NCI-H146 (cell line): Measurements from ENCODE around the gene CLIP3.
"Not testable (repeated sequence)": the region's sequence is repeated elsewhere in the genome, so short reads cannot be mapped to it uniquely, and the experiment has no call there.

Experiments
- DNase-seq: peaks from one replicate; lab custom pipeline; 2025; lab: John Stamatoyannopoulos, UW

The CLIP3 gene

DNA sequence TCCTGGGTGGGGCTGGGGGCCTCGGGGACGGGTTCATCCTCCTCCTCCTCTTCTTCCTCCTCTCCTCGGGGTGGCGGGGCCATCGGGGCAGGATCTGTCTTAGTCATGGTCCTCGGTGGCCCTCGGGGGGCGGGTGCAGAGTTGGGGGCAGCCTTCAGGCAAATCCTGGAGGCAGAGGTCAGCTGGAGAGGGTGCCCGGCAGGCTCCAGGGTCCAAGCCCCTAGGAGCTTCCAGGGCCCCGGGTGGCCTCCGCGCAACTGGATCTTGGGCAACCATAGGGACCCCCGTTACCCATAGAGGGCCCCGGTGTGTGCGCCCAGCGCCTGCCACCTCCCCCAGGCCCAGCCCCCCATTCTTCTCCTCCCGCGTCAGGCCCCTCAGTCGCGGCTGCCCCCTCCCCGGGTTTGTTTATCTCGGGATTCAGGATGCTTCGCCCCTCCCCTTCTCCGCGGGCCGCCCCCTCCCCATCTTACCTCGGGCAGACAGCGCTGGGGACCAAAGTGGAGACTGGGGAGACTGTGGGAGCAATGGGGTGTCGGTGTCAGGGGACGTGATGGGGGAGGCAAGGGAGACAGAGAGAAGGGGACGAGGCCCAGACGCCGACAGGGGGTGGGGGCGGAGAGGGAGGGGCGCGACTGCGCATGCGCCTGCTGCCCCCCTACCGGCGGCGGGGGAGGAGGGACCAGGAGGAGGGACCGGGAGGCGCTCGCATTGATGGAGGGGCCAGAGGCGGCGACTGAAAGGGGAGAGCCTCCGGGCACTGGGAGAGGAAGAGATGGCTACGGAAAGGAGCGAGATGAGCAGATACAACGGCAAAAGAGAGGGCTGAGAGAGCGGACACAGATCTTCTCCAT is at the start of gene CLIP3:
Gene CLIP3 (minus strand): TSS at position 623 of the 854 bp plus-strand sequence. CDS start 516 bp downstream, at position 107.
- DNase-seq, result peak; percentile 91

DNA sequence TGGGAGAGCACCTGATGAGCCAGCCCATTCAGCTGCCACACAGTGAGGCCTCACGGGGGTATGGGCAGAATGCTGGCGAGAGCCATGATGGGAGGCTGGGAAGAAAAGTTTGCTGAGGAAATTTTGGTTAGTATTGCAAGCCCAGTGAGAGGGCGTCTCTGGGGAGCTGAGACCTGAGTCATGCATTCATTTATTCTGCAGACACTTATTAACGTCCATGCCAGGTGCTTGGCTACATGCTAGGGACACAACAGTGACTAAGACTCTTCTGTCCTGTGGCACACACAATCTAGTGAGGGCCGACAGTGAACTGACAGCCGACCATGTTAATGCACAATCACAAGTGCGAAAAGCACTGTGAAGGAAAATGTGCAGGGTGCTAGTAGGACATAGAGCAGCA is 49.2 kb upstream of the CLIP3 start:
- DNase-seq, result no peak

DNA sequence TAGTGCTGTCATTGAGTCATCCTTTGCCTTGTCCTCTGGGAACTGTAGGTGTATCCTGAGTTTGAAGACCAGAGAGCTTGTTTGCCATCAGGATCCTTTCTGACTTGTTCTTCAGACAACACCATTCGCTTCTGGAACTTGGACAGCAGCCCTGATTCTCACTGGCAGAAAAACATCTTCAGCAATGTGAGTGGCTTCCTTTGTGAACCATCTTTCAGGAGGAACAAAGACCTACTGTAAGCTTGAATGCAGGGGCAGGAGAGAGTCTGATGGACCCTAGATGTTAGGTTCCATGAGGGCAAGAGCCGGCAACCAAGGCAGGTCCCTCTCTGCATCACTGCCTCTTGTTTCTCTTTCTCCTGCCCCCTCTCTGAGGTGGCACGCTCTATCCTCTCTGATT is 48.7 kb upstream of the CLIP3 start:
- DNase-seq, result no peak

- no peak for DNase-seq
Measured at GRCh38 chr19:36079389-36079945, 46.8 kb upstream of the CLIP3 start.

GRCh38 chr19:36073121-36073876 is 40.6 kb upstream of the CLIP3 start:
- DNase-seq, result no peak

GRCh38 chr19:36072081-36072480 is 39.4 kb upstream of the CLIP3 start:
- no peak for DNase-seq

DNA sequence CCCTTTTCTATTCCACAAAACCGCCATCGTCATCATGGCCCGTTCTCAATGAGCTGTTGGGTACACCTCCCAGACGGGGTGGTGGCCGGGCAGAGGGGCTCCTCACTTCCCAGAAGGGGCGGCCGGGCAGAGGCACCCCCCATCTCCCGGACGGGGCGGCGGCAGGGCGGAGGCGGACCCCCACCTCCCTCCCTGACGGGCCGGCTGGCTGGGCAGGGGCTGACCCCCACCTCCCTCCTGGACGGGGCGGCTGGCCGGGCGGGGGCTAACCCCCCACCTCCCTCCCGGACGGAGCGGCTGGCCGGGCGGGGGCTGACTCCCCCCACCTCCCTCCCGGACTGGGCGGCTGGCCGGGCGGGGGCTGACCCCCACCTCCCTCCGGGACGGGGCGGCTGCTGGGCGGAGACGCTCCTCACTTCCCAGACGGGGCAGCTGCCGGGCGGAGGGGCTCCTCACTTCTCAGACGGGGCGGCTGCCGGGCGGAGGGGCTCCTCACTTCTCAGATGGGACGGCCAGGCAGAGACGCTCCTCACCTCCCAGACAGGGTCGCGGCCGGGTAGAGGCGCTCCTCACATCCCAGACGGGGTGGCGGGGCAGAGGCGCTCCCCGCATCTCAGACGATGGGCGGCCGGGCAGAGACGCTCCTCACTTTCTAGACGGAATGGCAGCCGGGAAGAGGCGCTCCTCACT is 36.3 kb upstream of the CLIP3 start:
- not testable (repeated sequence) for DNase-seq

GRCh38 chr19:36067681-36068080 is 35.0 kb upstream of the CLIP3 start:
- DNase-seq, result no peak

GRCh38 chr19:36064826-36065225 is 32.2 kb upstream of the CLIP3 start:
- DNase-seq, result no peak

- DNase-seq, result no peak
Measured at GRCh38 chr19:36061367-36061766, 28.7 kb upstream of the CLIP3 start.

- DNase-seq, result no peak
Measured at GRCh38 chr19:36060430-36060829, 27.8 kb upstream of the CLIP3 start.

DNA sequence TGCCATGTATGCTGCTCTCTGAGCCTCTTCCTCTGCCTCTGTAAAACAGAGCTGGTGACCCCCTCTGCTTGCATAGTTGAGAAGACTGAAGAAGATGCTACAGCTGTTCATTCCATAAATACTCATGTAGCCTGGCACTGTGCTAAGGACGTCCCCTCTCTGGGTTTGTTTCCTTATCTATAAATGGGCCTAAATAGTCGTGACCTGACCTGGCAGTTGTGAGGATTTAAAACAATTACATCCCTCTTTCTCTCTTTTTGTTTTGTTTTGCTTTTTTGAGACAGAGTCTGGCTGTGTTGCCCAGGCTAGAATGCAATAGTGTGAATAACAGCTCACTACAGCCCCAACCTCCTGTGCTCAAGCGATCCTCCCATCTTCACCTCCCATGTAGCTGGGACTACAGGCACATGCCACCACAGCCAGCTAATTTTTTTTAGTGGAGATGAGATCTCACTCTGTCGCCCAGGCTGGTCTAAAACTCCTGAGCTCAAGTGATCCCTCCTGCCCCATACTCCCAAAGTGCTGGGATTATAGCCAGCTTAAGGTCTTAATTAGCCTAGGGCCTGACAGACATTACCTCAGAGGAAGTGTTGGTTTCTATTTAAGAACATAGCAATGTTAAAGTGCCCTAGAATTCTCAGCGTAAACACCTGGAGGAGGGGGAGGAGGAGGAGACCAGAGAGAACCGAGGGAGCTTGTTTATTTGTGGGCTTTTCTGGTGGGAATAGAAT is 26.7 kb upstream of the CLIP3 start:
- DNase-seq, result no peak

- no peak for DNase-seq
Measured at GRCh38 chr19:36058481-36059179, 26.0 kb upstream of the CLIP3 start.

DNA sequence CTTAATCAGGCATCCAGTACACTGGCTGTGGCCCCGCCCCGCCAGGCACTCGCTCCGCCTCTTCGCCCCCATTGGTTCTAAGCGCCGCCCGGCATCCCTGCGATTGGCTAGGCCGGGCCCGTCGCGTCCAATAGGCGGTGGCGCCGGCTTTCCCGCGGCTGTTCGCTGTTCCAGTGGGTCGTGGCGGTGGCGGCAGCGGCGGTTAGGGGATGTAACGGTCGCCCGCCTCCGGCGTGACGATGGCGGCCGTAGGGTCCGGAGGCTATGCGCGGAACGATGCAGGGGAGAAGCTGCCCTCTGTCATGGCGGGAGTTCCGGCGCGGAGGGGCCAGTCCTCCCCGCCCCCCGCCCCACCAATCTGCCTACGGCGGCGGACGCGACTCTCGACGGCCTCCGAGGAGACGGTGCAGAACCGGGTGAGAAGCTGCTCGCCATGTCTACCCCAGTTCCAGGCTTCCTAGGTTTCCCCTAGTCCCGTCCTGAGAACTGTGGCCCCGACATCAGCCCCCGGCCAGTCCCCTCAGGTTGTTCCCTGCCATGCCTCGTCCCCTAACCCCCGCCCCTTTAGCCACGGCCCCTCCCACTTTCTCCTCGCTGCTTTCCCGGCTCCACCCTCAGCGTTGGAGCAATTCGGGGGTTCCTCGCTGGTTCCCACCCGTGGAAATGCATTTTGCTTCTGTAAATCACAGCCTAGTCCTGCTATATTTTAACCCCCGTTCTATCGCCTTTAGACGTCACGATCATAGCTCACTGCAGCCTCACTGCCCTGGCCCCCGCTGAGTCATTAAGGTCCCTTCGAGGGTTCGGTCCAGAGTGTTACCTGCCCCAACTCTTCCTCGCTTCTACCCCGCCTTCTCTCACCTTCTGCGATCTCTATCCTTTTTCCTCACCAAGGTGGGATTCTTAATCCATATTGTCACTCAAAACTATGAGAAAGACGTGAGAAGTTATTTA is 22.3 kb upstream of the CLIP3 start, which contains the start of gene WDR62:
Gene WDR62 (plus strand): TSS at position 165 of the 954 bp plus-strand sequence. CDS start 75 bp downstream, at position 240.
- peak; percentile 97 for DNase-seq

DNA sequence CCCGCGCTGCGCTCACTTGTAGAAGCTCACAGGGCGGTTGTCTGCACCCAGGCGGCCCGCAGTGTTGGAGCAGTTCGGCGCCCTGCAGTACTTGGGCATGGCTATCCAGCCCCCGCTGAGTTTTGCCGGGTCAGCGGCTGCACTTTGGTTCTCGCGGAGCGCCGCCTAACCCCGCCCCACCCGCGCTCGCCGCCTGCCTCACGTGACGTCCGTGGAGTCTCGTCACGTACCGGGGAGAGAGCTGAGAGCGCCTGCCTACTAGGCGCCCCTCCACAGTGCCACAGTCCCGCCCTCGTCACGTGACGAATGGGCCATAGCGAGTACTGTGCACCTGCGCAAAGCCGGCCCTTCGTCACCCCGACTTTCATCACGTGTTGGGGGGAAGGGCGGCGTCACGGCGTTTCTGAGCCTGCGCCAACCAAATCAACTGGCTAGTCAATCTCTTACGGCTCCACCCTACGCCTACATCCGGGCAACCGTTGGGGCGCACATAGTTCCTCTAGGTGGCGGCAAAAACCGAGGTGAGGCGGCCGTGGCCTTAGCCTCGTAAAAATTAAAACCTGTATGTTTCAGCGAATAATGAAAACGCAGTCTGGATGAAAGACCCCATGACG is 21.6 kb upstream of the CLIP3 start, which contains the start of gene THAP8:
Gene THAP8 (minus strand): TSS at position 167 of the 614 bp plus-strand sequence. CDS start 68 bp downstream, at position 99.
- peak; percentile 99 for DNase-seq

DNA sequence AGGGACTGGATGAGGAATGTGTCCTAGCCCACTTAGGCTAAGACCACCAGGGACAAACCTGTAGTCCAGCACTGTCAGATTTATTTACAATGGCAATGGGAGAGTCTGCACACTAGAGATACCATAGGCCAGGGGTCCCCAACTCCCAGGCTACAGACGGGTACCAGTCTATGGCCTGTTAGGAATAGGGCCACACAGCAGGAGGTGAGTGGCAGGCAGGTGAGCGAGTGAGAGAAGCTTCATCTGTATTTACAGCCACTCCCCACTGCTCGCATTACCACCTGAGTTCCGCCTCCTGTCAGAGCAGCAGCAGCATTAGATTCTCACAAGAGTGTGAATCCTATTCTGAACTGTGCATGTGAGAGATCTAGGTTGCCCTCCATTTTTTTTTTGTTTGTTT is 19.0 kb upstream of the CLIP3 start:
- DNase-seq, result peak; percentile 22

GRCh38 chr19:36051236-36051635 is 18.6 kb upstream of the CLIP3 start:
- peak; percentile 32 for DNase-seq

DNA sequence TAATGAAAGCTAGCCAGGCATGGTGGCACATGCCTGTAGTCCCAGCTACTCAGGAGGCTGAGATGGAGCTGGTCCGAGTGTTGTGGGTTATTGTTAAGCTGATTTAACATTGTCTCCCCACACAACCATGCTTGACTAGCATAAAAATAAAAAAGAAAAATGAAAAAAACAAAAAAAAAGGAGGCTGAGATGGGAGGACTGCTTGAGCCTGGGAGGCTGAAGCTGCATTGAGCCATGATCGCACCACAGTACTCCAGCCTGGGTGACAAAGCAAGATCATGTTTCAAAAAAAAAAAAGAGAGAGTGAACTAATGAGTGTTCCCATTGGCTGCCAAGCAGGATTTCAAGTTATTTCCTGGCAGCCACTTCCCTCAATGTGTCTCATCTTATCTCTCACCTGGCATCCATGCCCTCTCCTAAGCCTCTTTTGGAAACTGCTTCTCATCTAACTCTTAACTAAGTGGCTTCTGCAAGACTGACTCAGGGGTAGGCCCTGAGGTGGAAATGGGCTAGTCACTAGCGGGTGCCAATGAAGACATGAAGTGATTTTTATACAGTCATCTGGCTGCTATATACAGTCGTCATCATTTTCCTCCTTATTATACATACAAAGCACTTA is 16.5 kb upstream of the CLIP3 start:
- no peak for DNase-seq

DNA sequence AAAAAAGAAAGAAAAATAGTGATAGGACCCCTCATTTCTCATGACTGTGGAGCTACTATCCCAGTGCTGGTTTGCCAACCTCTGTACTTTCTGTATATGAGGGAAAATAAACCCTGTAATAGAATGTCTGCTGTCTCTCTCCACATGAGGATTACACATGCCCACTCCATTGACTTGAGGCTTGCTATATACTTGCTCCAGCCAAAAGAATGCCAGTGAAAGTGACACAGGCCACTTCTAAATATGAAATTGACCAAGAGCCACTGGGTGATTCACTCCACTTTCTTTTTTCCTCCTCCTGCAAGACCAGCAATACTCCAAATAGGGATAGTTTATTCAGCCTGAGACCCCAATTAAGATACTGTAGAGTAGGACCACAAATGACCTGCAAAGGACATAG is 15.2 kb upstream of the CLIP3 start:
- no peak for DNase-seq
